HG03095 (cell line): ENCODE results near the gene ZIK1.

ENCODE experiments used
- ATAC-seq: cut with Tn5 transposase; IDR thresholded peaks from one replicate; pipeline ENCODE4 v1.9.1; 2021; ENCODE audit warnings: moderate library complexity; ENCODE audit not compliant: unreplicated experiment

Gene ZIK1

GRCh38 chr19:57606931-57607330 lies 23.0 kb downstream of the ZIK1 start:
- ATAC-seq: no peak

GRCh38 chr19:57611113-57611512 lies 27.2 kb downstream of the ZIK1 start:
- no peak for ATAC-seq

DNA sequence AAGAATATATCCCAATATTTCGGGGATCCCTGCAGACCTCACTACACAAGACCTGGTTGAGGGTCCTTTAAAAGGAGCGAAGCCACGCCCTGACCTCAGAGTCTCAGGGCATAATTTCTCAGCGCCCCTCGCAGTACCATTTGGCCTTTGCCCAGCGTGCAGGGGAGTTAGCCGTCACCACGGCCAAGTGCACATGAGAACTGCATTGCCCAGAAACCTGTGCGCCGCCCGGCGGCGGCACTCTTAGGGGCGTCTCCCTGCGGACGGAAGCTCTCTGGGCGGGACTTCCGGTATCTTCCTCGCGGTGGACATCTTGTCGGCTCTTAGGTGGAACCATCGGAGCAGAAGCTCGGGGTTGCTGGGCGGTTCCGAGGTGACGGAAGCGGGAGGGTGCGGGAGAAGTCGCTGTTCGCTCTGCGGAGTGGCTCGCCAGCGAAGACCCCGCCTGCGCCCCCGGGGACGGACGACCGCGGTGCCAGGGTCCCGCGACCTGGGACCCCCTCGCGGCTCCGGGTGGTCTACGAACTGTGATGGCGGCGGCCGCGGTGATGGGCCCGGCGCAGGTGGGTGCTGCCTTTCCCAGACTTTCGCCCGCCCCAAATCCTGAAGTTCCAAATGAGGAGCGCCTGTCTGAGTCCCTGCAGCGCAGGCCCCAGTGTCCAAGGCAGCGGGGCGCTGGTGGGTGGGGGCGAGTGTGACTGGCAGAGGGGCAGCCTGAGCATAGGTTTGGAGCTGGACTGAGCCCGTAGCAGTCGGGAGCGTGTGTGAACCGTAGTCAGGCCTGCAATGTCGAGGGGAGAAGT lies 30.2 kb downstream of the ZIK1 start, which contains the start of gene ZNF134:
TSS of gene ZNF134 (plus strand) at position 302 of the 803 bp plus-strand sequence. CDS start 5,227 bp downstream, outside the sequence.
- peak; percentile 87 for ATAC-seq

GRCh38 chr19:57615346-57615745 lies 31.4 kb downstream of the ZIK1 start:
- ATAC-seq: no peak

DNA sequence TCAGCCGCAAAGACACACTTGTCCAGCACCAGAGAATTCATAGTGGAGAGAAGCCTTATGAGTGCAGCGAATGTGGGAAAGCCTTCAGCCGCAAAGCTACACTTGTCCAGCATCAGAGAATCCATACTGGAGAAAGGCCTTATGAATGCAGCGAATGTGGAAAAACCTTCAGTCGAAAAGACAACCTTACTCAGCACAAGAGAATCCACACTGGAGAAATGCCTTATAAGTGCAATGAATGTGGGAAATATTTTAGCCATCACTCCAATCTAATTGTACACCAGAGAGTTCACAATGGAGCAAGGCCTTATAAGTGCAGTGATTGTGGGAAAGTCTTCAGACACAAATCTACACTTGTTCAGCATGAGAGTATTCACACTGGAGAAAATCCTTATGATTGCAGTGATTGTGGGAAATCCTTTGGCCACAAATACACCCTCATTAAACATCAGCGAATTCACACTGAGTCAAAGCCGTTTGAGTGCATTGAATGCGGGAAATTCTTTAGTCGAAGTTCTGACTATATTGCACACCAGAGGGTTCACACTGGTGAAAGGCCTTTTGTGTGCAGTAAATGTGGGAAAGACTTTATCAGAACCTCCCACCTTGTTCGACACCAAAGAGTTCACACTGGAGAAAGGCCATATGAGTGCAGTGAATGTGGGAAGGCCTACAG lies 36.9 kb downstream of the ZIK1 start:
- ATAC-seq: no peak

- no peak for ATAC-seq
Observed at GRCh38 chr19:57623091-57623490, 39.1 kb downstream of the ZIK1 start.

DNA sequence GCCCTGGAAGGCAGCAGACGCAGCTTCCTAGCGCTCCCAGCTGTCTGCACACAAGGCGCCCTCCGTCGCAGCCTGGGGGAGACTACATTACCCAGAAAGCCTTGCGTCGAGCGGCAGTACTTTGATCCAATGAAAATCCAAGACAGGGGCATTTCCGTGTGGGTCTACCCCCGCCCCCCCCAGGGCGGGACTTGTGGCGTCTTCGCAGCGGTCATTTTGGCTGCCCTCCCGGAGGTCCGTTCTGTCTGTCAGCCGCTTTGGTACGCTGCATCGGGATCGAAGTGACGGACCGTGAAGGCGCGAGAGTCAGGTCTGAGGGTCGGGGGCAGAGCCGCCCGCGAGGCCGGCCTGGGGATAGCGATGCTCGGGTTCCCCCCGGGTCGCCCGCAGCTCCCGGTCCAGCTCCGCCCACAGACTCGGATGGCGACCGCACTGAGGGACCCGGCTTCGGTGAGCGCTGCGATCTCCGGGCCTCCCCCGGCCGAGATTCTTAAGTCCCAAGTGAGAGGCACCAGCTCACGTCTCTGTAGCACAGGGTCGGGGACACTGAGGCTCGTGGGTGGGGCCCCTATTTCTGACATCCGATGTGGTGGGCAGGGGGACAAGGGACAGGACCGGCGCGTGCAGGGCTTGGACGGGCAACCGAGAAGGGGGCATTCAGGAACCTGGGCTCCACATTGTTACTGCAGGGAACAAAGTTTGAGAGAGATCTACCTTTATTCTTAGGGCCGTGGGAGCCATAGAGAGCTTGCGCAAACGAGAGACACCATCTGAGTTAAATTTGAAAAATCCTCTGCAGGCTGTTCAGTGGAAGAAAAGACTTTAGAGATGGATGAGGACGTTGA lies 49.3 kb downstream of the ZIK1 start, which contains the start of gene ZNF211:
TSS of gene ZNF211 (plus strand) at position 182 of the 845 bp plus-strand sequence. CDS start at position 361, 179 bp downstream.
- peak; percentile 91 for ATAC-seq

DNA sequence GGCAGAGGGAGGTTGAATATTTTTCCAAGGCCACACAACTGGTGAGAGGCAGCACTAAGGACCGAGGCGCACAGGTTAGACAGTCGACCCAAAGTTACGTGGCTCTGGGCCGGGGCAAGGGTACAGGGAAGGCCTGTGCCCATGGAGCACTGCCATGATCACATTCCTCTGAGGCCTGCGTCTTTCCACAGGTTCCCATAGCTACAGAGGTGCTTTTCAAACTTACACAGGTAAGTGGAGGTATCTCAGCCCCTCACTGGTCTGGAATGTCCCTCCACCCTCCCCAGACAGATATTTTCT lies 49.8 kb downstream of the ZIK1 start:
- ATAC-seq: no peak

- ATAC-seq: no peak
Observed at GRCh38 chr19:57637379-57637778, 53.4 kb downstream of the ZIK1 start.

- no peak for ATAC-seq
Observed at GRCh38 chr19:57641715-57642234, 57.8 kb downstream of the ZIK1 start.

DNA sequence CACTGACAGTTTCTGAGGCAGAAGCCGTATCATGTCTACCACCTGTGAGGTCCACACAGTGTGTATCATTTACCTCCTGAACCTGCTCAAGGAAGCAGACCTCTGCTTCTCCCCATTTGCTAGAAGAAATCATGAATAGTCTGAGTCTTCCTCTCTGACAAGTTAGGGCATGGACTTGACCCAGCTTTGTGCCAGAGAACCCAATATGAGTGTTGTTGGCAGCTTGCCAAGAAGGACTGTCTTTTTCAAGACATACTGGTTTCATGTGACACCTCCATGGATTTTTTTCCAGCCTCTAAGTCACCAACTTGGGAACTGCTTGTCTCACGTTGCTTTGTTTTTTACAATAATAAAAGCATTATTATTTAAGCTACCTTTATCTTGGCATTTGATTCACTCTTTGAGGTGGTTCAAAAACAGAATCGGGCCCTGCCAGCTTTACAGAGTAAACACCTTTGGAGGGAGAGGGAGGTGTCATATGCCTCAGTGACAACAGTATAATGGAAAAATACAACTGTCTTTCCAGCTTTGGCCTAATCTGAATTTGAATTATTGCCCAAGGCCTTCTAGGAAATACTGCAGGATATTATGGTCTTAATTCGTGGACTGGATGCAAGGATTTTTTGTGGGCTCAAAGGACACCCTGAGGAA lies 58.6 kb downstream of the ZIK1 start:
- no peak for ATAC-seq
